Liver (tissue), 9 donors: ENCODE results near the gene HADHB. TPM values are rescaled to one million over a fixed set of nuclear protein-coding genes. Genes with fewer than 3 reads are reported as not detected.

Source experiments
- DNase-seq: peaks from one replicate; pipeline ENCODE4 v3.0.0-alpha.2; 2017; ENCODE audit warnings: low spot score
- H3K27ac ChIP-seq, 2 donors: one replicate each; pipeline ENCODE4 v1.7.0; 2013; ENCODE audit warnings: inconsistent platforms in 2 of 2, low read length in 2 of 2, control low read depth in 1 of 2, low read depth in 1 of 2, mild to moderate bottlenecking in 1 of 2
- H3K27me3 ChIP-seq, 4 donors: one replicate each; pipeline versions ENCODE4 v1.6.1 to v1.7.0; 2013; ENCODE audit warnings: low read length in 3 of 4, inconsistent platforms in 1 of 4, mild to moderate bottlenecking in 1 of 4, moderate library complexity in 1 of 4; ENCODE audit not compliant: control insufficient read depth in 4 of 4, insufficient read depth in 4 of 4
- H3K36me3 ChIP-seq, 4 donors: one replicate each; pipeline versions ENCODE4 v1.6.1 to v1.7.0; 2013; ENCODE audit warnings: low read length in 3 of 4, mild to moderate bottlenecking in 3 of 4, low read depth in 1 of 4, moderate library complexity in 1 of 4; ENCODE audit not compliant: control insufficient read depth in 4 of 4, insufficient read depth in 3 of 4
- H3K4me1 ChIP-seq, 4 donors: one replicate each; pipeline versions ENCODE4 v1.6.1 to v1.7.0; 2013; ENCODE audit warnings: low read length in 3 of 4, mild to moderate bottlenecking in 3 of 4, moderate library complexity in 1 of 4; ENCODE audit not compliant: control insufficient read depth in 4 of 4, insufficient read depth in 4 of 4
- H3K4me3 ChIP-seq, 3 donors: one replicate each; pipeline versions ENCODE4 v1.6.1 to v1.7.0; 2013; ENCODE audit warnings: low read length in 3 of 3, control low read depth in 1 of 3, low read depth in 1 of 3, mild to moderate bottlenecking in 1 of 3
- H3K9ac ChIP-seq, 2 donors: one replicate each; pipeline ENCODE4 v1.7.0; 2013; ENCODE audit warnings: low read length in 2 of 2, mild to moderate bottlenecking in 2 of 2, moderate library complexity in 2 of 2, control low read depth in 1 of 2, low read depth in 1 of 2
- H3K9me3 ChIP-seq, 4 donors: one replicate each; pipeline versions ENCODE4 v1.6.1 to v1.7.0; 2013; ENCODE audit warnings: low read length in 3 of 4; ENCODE audit not compliant: control insufficient read depth in 4 of 4
- CTCF ChIP-seq: fragments of 150-350 bp; IDR thresholded peaks from 2 replicates; pipeline ENCODE4 v1.5.1; 2017; ENCODE audit warnings: improper control_type of control experiment, low read depth, low read length; ENCODE audit not compliant: missing input control
- EGR1 ChIP-seq, 2 donors: IDR thresholded peaks; 2 replicates each; pipeline ENCODE4 v1.6.1; 2016 to 2018; ENCODE audit warnings: antibody characterized with exemption in 2 of 2, low read depth in 2 of 2
- FOXA2 ChIP-seq: IDR thresholded peaks from 2 replicates; pipeline ENCODE4 v1.6.1; 2016; ENCODE audit warnings: antibody characterized with exemption
- GABPA ChIP-seq, 2 donors: IDR thresholded peaks in 1 of 2; conservative IDR thresholded peaks in 1 of 2; 2 replicates each; pipeline ENCODE4 v1.6.1; 2016; ENCODE audit warnings: antibody characterized with exemption in 2 of 2, mild to moderate bottlenecking in 1 of 2, moderate library complexity in 1 of 2
- HNF4A ChIP-seq, 2 donors: conservative IDR thresholded peaks; 2 replicates each; pipeline ENCODE4 v1.6.1; 2016; ENCODE audit warnings: antibody characterized with exemption in 2 of 2, mild to moderate bottlenecking in 2 of 2
- JUND ChIP-seq, 2 donors: IDR thresholded peaks; 2 replicates each; pipeline ENCODE4 v1.6.1; 2016; ENCODE audit warnings: antibody characterized with exemption in 2 of 2
- NR2F2 ChIP-seq: IDR thresholded peaks from 2 replicates; pipeline ENCODE4 v1.6.1; 2016; ENCODE audit warnings: antibody characterized with exemption
- RXRA ChIP-seq, 2 donors: IDR thresholded peaks; 2 replicates each; pipeline ENCODE4 v1.6.1; 2017 to 2018; ENCODE audit warnings: antibody characterized with exemption in 2 of 2, mild to moderate bottlenecking in 1 of 2
- SP1 ChIP-seq: IDR thresholded peaks from 2 replicates; pipeline ENCODE4 v1.6.1; 2018; ENCODE audit warnings: antibody characterized with exemption, mild to moderate bottlenecking
- TAF1 ChIP-seq: conservative IDR thresholded peaks from 2 replicates; pipeline ENCODE4 v1.6.1; 2016; ENCODE audit warnings: antibody characterized with exemption, mild to moderate bottlenecking
- YY1 ChIP-seq: IDR thresholded peaks from 2 replicates; pipeline ENCODE4 v1.6.1; 2016; ENCODE audit warnings: antibody characterized with exemption, mild to moderate bottlenecking
- ZBTB33 ChIP-seq: IDR thresholded peaks from 2 replicates; pipeline ENCODE4 v1.6.1; 2016; ENCODE audit warnings: antibody characterized with exemption
- WGBS: extraction: QIAGEN DNeasy Blood & Tissue Kit; methylation state at CpG from one replicate; pipeline ENCODE4 v1.1.7; 2013; 5-methylcytosine and 5-hydroxymethylcytosine counted together
- polyA plus RNA-seq, 2 donors: library from polyadenylated mRNA; stranded (reverse) in 1 of 2; unstranded in 1 of 2; fragments of 200-250 nt in 1 of 2; fragments of >200 nt in 1 of 2; fragmentation: Nextera tagmentation in 1 of 2; extraction: Ambion mirVana in 1 of 2; gene quantifications; one replicate each; pipeline versions ENCODE4 v1.2.1 to v1.2.3, GENCODE V29; 2013 to 2015
- total RNA-seq, 2 donors: library from RNA; depleted of rRNA; stranded (reverse); fragments of >200 nt; gene quantifications; one replicate each; pipeline ENCODE4 v1.2.3, GENCODE V29; 2014
- TF ChIP-seq, protein P1 (sequence below): IDR thresholded peaks from 2 replicates; pipeline ENCODE4 v1.6.1; 2016; ENCODE audit warnings: antibody characterized with exemption
- TF ChIP-seq, protein P2 (sequence below): IDR thresholded peaks from 2 replicates; pipeline ENCODE4 v1.6.1; 2016; ENCODE audit warnings: antibody characterized with exemption
- donor health status: healthy.
- donor health status: healthy.
- donor health status: healthy.
- donor health status: healthy.
- donor health status: healthy.

Gene HADHB
- total and polyA plus RNA-seq, 4 donors: 103 to 284 (median 261) TPM

- TF ChIP-seq ZBTB33 (no peak), RXRA (IDR thresholded peaks at IDR 0.05) (no peak)
Measured at GRCh38 chr2:26214759-26215158, 30.0 kb upstream of the HADHB start (continued).

DNA sequence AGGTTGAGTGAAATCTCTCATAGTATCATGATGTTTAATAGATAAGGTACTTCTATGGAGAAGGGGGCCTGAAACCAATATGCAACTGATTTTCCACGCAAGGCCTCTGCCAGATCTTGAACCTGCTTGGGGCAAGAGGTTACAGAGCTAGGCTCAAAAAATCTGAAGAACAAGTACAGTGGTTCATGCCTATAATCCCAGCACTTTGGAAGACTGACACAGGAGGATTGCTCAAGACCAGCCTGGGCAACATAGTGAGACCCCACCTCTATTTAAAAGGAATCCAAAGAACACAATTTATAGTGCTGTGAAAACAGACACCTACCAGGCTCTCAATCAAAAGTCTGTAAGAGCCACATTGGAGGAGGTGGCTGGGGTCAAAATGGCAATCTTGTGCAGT, 28.9 kb upstream of the HADHB start:
- Histone ChIP-seq H3K4me1 (no peaks in the 10 kb centered on the region), H3K4me3 (no peak overlapping the region), H3K27ac (no peak overlapping the region), H3K27me3 (no peaks in the 10 kb centered on the region), H3K36me3 (peaks cover 15 to 70% (median 50%) of the 10 kb centered on the region in 4 donors), H3K9me3 (no peaks in the 10 kb centered on the region), H3K9ac (no peak overlapping the region)
- DNase-seq: no peak
- 98% methylated on average over 1 of the region's 1 CpG for WGBS
- TF ChIP-seq, protein P1, sequence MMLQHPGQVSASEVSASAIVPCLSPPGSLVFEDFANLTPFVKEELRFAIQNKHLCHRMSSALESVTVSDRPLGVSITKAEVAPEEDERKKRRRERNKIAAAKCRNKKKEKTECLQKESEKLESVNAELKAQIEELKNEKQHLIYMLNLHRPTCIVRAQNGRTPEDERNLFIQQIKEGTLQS: no peak
- TF ChIP-seq GABPA (IDR thresholded peaks at IDR 0.05 in 1 of 2, conservative IDR thresholded peaks at IDR 0.05 in 1 of 2): no peak

DNA sequence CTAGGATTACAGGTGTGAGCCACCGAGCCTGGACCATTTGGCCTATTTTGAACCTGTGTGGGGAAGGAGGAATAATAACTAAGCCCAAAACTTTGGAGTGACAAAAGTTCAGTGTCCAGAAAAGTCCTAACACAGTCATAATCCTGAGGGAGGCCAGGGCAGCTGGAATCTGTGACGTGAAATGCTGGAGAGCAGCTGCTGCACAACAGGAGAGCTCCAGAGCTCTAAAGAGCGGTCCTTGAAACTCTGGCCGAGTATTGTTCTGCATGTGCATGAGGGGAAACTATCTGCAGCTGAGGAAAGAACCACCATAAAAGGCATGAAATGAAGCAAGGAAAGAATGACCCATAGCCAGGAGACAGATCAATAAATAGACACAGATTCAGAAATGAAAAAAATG, 28.2 kb upstream of the HADHB start:
- WGBS: 98% methylated on average over 4 of the region's 4 CpGs

GRCh38 chr2:26217720-26218119, 27.0 kb upstream of the HADHB start:
- peaks cover 8 to 66% (median 41%) of the 10 kb centered on the region in 4 donors for H3K36me3 ChIP-seq
- TF ChIP-seq NR2F2 (no peak), FOXA2 (no peak), HNF4A (conservative IDR thresholded peaks at IDR 0.05) (no peak), SP1 (no peak), CTCF (no peak), YY1 (no peak)
- TF ChIP-seq, protein P2, sequence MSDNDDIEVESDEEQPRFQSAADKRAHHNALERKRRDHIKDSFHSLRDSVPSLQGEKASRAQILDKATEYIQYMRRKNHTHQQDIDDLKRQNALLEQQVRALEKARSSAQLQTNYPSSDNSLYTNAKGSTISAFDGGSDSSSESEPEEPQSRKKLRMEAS: no peak
- TF ChIP-seq, protein P1: no peak
- no peak overlapping the region for H3K4me3 ChIP-seq
- H3K27me3 ChIP-seq: no peaks in the 10 kb centered on the region
- WGBS: 96% methylated on average over 6 of the region's 6 CpGs
- H3K27ac ChIP-seq: no peak overlapping the region
- no peak overlapping the region for H3K9ac ChIP-seq
- DNase-seq: no peak
- no peaks in the 10 kb centered on the region for H3K4me1 ChIP-seq
- H3K9me3 ChIP-seq: no peaks in the 10 kb centered on the region

More for the DNA sequence above, 28.2 kb upstream of the HADHB start:
- H3K4me1 ChIP-seq: no peaks in the 10 kb centered on the region
- no peaks in the 10 kb centered on the region for H3K27me3 ChIP-seq
- H3K27ac ChIP-seq: no peak overlapping the region
- peaks cover 15 to 67% (median 45%) of the 10 kb centered on the region in 4 donors for H3K36me3 ChIP-seq
- no peak for DNase-seq
- TF ChIP-seq SP1: no peak
- TF ChIP-seq, protein P2: no peak
- no peak for TF ChIP-seq FOXA2
- TF ChIP-seq, protein P1: no peak
- no peak for TF ChIP-seq TAF1
- no peak for TF ChIP-seq JUND (IDR thresholded peaks at IDR 0.05)
- TF ChIP-seq HNF4A (conservative IDR thresholded peaks at IDR 0.05): no peak
- no peak for TF ChIP-seq EGR1 (IDR thresholded peaks at IDR 0.05; ENCODE audit: low read depth in 2 of 2)
- H3K9me3 ChIP-seq: no peaks in the 10 kb centered on the region
- no peak overlapping the region for H3K9ac ChIP-seq
- no peak overlapping the region for H3K4me3 ChIP-seq
